ENCODE results near the gene RFFL.
"Not testable (repeated sequence)": the region's sequence is repeated elsewhere in the genome, so short reads cannot be mapped to it uniquely, and the experiment has no call there.

The RFFL gene, protein sequence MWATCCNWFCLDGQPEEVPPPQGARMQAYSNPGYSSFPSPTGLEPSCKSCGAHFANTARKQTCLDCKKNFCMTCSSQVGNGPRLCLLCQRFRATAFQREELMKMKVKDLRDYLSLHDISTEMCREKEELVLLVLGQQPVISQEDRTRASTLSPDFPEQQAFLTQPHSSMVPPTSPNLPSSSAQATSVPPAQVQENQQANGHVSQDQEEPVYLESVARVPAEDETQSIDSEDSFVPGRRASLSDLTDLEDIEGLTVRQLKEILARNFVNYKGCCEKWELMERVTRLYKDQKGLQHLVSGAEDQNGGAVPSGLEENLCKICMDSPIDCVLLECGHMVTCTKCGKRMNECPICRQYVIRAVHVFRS

DNA sequence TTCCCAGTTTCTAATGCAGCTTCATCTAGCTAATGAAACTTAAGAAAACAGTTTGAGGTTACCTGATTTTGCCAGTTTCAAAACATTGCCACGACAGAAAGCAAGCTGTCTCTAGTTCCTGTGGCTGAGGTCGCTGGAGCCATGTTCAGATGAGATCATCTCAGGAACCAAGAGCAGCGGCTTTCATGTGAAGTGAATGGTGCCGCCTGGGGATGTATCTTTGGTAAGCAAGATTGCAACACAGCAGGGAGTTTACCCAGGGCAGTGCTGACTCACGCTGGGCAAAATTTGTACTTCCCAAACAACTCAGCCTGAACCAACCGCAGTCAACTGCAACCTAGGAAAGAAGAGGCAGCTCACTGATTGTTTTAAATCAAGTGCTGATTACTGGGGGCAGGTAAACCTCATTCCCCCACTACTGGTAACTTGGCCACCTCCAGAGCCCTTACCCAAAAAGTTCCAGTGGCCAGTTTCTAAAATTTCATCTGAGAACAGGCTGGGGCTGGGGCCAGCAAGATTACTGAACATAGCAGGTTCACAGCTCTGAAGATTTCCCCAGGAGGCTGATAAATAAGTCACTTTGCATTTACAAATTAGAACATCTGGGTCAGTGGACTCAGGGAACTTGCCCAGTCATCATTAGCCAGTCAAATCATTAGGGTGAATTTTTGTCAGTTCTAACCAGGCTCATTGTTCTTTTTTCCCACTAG, at the start of gene RFFL:
TSS of gene RFFL (minus strand) at position 194 of the 710 bp plus-strand sequence. CDS start 37,154 bp downstream, outside the sequence.
- TF ChIP-seq, protein P1, sequence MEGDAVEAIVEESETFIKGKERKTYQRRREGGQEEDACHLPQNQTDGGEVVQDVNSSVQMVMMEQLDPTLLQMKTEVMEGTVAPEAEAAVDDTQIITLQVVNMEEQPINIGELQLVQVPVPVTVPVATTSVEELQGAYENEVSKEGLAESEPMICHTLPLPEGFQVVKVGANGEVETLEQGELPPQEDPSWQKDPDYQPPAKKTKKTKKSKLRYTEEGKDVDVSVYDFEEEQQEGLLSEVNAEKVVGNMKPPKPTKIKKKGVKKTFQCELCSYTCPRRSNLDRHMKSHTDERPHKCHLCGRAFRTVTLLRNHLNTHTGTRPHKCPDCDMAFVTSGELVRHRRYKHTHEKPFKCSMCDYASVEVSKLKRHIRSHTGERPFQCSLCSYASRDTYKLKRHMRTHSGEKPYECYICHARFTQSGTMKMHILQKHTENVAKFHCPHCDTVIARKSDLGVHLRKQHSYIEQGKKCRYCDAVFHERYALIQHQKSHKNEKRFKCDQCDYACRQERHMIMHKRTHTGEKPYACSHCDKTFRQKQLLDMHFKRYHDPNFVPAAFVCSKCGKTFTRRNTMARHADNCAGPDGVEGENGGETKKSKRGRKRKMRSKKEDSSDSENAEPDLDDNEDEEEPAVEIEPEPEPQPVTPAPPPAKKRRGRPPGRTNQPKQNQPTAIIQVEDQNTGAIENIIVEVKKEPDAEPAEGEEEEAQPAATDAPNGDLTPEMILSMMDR (IDR thresholded peaks at IDR 0.05; ENCODE audit: insufficient read depth, missing control alignments) = peak; percentile 29
- DNase-seq (ENCODE audit: insufficient read length, low spot score) (no peak), FAIRE-seq (no peak)

- not testable (repeated sequence) for DNase-seq (ENCODE audit: insufficient read length, low spot score); FAIRE-seq
These were observed 47.3 kb upstream of the RFFL start for GRCh38 chr17:35110791-35111190.

DNA sequence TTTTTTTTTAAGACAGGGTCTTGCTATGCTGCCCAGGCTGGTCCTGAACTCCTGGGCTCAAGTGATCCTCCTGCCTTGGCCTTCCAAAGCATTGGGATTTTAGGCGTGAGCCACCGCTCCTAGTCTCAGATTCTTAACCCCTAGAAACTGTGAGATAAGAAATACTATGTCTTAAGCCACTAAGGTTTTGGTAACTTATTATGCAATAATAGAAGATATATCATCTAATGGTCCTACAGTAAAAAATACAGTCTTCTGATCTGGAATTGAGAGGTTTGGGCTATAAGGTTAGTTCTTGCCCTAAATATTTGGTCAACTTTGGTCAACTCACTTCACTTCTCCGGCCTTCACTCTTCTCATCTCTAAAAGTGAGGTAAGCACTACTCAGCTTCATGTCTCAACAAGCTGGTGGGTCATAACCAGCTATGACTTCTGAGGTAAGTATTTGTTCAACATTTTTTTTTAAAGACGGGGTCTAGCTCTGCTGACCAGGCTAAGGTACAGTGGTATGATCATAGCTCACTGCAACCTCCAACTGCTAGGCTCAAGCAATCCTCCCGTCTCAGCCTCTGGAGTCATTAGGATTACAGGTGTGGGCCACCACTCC, 41.4 kb upstream of the RFFL start:
- no peak for FAIRE-seq
- no peak for DNase-seq (ENCODE audit: insufficient read length, low spot score)
- TF ChIP-seq, protein P1 (IDR thresholded peaks at IDR 0.05; ENCODE audit: insufficient read depth, missing control alignments) = no peak

DNA sequence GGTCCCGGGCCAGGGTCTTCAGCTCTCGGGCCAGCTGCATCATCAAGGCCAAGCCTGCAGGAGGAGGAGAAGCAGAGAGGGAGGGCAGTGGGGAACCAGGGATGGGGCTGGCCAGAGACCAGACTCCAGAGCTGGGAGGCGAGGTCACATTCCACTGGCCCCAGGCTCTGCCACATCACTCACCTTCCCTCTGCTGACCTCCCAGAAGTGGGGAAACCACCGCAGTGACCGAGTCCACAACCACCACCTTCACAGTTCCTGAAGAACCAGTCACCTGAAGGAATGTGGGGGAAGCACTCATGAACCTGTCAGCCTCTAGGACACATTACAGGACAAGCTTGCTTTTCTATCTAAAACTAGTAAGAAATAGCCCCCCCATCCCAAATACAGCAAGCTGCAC, 39.8 kb upstream of the RFFL start:
- DNase-seq (ENCODE audit: insufficient read length, low spot score) (no peak), FAIRE-seq (no peak)
- TF ChIP-seq, protein P1 (IDR thresholded peaks at IDR 0.05; ENCODE audit: insufficient read depth, missing control alignments) = no peak

- no peak for FAIRE-seq
These were observed 38.2 kb upstream of the RFFL start for GRCh38 chr17:35101725-35102124.

DNA sequence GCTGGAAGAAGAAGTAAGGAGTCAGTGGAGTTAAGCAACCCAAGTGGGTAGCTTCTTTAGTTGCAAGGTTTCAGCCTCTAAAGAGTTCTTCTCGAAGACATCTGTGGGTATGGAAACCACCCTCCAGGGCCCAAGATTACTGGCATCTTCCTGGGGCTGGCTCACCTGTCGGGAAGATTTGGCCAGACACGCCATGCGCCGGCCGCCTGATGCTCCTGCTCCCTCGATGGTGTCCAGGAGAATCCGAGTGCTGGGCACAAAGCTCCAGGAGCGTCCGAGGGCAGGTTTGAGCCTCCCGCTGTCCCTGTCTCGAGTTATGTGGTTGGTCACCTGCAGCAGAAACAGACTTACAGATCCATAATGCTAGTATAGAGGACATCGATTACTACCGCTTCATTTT, 37.5 kb upstream of the RFFL start:
- TF ChIP-seq, protein P1 (IDR thresholded peaks at IDR 0.05; ENCODE audit: insufficient read depth, missing control alignments) = no peak
- FAIRE-seq (no peak), DNase-seq (ENCODE audit: insufficient read length, low spot score) (no peak)

More at GRCh38 chr17:35101725-35102124, 38.2 kb upstream of the RFFL start:
- DNase-seq (ENCODE audit: insufficient read length, low spot score) = no peak
- TF ChIP-seq, protein P1 (IDR thresholded peaks at IDR 0.05; ENCODE audit: insufficient read depth, missing control alignments) = no peak

DNA sequence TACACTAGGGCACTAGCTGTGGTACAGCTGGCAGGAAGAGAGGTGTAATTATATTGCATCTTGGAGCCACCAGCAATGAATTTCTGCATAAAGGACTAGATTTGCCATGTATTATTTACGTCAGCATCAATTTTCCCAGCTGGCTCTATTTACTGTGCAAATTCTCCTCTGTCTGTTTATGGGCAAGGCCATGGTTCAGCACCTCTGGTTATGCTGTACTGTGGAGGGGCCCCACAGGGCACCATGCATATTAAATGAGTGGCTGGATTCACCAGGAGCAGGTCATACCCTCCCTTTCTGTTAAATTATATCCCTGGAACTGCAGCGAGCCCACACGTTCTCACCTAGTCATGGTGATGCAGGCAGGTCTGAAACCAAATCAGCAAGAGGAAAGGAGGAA, 36.4 kb upstream of the RFFL start:
- DNase-seq (ENCODE audit: insufficient read length, low spot score) = no peak
- FAIRE-seq = no peak
- TF ChIP-seq, protein P1 (IDR thresholded peaks at IDR 0.05; ENCODE audit: insufficient read depth, missing control alignments) = no peak

Data from D721Med (cell line).